ENCODE measurements around the gene URM1. TPM values are rescaled to one million over a fixed set of nuclear protein-coding genes. Genes with fewer than 3 reads are reported as not detected.

The URM1 gene
- total RNA-seq, 4 donors from 2014 or later: 24.9 to 47.7 (median 42.4) TPM

DNA sequence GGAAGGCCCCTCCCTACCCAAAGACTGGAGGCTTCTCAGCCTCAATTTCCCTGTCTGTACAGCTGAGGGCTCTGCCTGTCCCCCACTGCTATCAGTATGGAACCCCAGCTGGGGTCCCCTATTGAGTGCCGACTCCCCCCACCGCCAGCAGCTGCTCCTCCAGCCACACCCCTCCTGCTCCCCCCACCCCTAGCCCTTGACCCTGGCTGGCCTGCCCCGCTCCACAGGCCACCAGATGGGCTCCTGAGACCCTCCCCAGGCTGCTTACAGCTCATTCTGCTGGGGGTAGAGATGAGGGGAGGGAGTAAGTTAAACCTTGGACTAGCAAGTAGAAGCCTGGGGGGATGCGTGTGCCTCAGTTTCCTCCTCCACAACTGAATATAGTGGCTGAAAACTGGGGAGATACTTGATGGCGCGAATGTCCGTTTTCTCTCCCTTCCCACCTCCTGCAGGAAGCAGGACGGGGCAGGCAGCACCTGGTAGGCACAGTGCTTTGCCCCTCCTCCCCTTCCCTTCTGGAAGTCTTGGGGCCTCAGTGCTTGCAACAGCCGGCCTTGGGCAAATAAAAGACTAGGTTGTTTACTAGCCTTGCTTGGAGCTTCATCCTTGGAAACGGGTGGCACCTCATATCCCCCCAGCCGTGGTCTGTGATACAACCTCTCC is 19.1 kb downstream of the URM1 start:
- H3K27ac ChIP-seq: no peak overlapping the region
- TF ChIP-seq POLR2A (IDR thresholded peaks at IDR 0.05): no peak
- TF ChIP-seq, protein P1, sequence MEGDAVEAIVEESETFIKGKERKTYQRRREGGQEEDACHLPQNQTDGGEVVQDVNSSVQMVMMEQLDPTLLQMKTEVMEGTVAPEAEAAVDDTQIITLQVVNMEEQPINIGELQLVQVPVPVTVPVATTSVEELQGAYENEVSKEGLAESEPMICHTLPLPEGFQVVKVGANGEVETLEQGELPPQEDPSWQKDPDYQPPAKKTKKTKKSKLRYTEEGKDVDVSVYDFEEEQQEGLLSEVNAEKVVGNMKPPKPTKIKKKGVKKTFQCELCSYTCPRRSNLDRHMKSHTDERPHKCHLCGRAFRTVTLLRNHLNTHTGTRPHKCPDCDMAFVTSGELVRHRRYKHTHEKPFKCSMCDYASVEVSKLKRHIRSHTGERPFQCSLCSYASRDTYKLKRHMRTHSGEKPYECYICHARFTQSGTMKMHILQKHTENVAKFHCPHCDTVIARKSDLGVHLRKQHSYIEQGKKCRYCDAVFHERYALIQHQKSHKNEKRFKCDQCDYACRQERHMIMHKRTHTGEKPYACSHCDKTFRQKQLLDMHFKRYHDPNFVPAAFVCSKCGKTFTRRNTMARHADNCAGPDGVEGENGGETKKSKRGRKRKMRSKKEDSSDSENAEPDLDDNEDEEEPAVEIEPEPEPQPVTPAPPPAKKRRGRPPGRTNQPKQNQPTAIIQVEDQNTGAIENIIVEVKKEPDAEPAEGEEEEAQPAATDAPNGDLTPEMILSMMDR (IDR thresholded peaks at IDR 0.05): no peak
- no peaks in the 10 kb centered on the region for H3K27me3 ChIP-seq
- DNase-seq: no peak
- no peaks in the 10 kb centered on the region for H3K9me3 ChIP-seq
- peaks cover 0 to 60% (median 0%) of the 10 kb centered on the region in 3 donors for H3K36me3 ChIP-seq
- no peaks in the 10 kb centered on the region for H3K4me1 ChIP-seq
- no peak overlapping the region for H3K4me3 ChIP-seq

DNA sequence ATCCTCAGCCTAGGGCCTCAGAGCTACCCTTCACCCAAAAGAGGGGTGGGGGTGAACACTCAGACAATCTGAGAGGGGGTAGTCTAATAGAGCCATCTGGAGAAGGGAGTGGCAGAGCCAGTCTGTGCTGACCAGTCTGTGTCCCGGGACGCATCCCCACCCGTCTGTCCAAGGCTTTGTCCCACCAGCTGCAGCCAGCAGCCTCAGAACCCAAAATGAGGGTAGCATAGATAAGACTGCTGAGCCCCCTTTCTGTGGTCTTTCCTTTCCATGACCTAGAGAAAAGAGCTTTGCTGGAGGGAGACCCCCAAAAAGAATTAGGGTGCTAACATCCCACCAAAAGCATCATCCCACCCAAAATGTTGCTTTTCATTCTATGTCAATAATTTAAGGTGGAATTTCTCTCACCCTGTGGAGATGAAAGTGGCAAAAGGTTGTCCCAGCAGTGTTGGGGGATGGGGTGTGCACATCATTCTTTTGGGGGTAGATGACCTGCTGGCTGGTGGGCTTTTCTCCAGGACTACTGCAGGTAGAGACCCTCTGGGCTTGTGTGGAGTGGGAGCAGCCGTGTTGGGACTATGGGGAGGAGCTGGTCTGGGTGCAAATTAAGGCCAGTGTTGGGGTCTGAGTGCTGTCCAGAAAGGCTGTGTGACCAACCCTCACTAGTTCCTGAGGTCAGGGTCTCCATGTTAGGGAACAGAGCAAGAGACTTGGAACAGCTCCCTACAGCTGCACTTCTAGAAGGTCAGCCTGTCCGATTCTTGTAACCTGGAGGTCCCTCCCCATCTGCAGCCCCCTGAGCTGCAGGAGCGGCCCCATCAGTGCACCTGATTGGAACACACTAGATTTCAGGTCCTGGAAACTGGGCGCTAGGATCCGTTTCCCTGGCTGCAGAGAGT is 19.9 kb downstream of the URM1 start:
- no peak for DNase-seq
- no peak overlapping the region for H3K27ac ChIP-seq
- H3K9me3 ChIP-seq: no peaks in the 10 kb centered on the region
- no peak overlapping the region for H3K4me3 ChIP-seq
- H3K27me3 ChIP-seq: no peaks in the 10 kb centered on the region
- no peak for TF ChIP-seq POLR2A (IDR thresholded peaks at IDR 0.05)
- TF ChIP-seq, protein P1 (IDR thresholded peaks at IDR 0.05): no peak
- no peaks in the 10 kb centered on the region for H3K4me1 ChIP-seq
- H3K36me3 ChIP-seq: peaks cover 0 to 54% (median 0%) of the 10 kb centered on the region in 3 donors

DNA sequence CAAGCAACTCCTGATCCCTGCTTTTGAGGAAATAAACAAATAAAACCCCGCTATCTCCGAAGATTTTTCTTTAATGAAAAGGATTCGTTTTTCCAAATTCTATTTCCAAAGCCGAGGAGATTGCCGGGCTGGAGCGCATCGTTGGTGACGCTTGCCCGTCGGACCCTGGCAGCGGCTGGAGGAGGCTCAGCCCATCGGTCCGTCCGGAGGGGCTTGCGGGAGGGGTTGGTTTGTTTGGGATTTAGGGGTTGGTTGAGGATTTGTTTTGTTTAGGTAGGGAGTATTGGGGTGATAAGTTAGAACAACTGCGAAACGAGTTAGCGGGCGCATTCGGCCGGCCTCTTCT is 20.8 kb downstream of the URM1 start:
- H3K9me3 ChIP-seq: no peaks in the 10 kb centered on the region
- no peak overlapping the region for H3K4me3 ChIP-seq
- no peaks in the 10 kb centered on the region for H3K4me1 ChIP-seq
- TF ChIP-seq, protein P1 (IDR thresholded peaks at IDR 0.05): no peak
- no peak for TF ChIP-seq POLR2A (IDR thresholded peaks at IDR 0.05)
- H3K27ac ChIP-seq: no peak overlapping the region
- no peak for DNase-seq
- peaks cover 0 to 46% (median 0%) of the 10 kb centered on the region in 3 donors for H3K36me3 ChIP-seq
- H3K27me3 ChIP-seq: no peaks in the 10 kb centered on the region

DNA sequence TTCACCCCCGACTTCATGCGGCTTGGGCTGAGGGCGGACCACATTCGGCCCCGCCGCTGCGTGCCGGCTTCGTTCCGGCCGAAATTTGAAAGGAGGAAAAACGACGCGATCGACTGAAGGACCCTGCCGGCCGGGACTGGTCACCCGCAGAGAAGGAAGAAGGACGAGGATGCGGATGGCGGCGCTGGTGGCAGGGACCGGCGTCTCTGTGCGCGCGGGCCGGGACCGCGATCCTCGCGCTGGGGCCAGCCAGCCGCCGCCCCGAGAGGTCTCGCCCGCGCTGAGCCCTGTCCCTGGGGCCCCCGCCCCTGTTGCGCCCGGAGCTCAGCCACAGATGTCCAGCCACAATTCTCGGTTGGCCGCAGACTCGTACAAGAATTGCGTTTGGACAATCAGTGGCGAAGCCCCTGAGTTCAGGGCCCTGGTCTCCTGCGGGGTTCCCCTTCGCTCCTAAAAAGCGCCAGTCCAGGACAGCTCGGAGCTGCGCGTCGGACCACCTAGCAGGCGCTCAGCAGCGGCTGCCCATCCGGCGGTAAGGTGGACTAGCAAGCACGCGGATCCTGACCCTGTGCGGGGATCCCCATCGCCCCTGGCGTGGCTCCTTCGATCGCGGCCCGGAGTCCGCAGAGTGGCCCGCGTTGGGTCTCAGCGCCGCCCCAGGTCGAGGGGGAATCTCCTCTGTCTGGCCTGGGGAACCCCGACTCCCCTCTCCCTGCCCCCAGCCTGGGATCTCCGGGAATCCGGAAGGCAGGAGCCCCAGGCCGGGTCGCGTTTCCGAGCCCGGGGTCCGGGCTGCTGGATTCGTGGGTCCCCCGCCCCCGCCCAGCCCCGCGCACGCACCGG is 21.3 kb downstream of the URM1 start:
- Histone ChIP-seq H3K27me3 (no peaks in the 10 kb centered on the region), H3K4me1 (no peaks in the 10 kb centered on the region), H3K27ac (no peak overlapping the region), H3K9me3 (no peaks in the 10 kb centered on the region), H3K36me3 (peaks cover 0 to 40% (median 0%) of the 10 kb centered on the region in 3 donors), H3K4me3 (no peak overlapping the region)
- no peak for DNase-seq
- TF ChIP-seq, protein P1 (IDR thresholded peaks at IDR 0.05): no peak
- no peak for TF ChIP-seq POLR2A (IDR thresholded peaks at IDR 0.05)

DNA sequence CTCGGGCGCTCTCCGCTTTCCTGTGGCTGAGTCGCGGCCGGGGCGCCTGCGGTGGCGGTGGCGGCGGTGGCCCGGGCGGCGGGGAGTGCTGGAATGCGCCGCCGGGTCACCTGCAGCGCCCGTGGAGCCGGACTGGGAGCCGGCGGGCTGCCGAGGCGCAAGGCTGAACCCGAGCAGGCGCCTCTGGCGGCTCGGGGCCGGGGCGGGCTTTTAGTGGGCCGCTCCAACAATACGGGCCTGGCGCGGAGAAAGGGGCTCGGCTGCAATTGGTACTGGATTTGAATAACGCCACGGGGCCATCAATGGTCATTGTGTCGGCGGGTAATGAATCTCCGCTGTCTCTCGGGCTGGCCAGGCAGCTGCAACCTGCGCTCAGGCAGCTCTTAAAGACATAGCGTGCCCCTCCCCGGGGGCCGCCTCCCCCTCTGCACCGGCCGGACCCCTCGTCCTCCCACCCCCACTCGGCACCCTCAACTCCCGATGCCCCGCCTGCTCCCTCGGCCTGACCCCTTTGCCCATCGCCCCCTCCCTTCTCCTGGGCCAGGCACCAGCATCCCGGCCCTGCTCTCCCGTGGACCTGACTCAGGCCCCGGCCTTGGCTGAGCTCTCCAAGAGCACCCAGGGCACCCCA is 22.1 kb downstream of the URM1 start:
- no peak overlapping the region for H3K27ac ChIP-seq
- H3K9me3 ChIP-seq: no peaks in the 10 kb centered on the region
- H3K4me3 ChIP-seq: no peak overlapping the region
- TF ChIP-seq POLR2A (IDR thresholded peaks at IDR 0.05): no peak
- TF ChIP-seq, protein P1 (IDR thresholded peaks at IDR 0.05): no peak
- no peaks in the 10 kb centered on the region for H3K27me3 ChIP-seq
- H3K4me1 ChIP-seq: no peaks in the 10 kb centered on the region
- no peak for DNase-seq
- H3K36me3 ChIP-seq: peaks cover 0 to 32% (median 0%) of the 10 kb centered on the region in 3 donors
